SK-N-SH (cell line): ENCODE measurements around the gene CCR3.

ENCODE experiments used
- CTCF ChIP-seq: fragments of 200-600 bp; sonication (generic); IDR thresholded peaks from 2 replicates; pipeline ENCODE4 v1.6.1; 2017; ENCODE audit warnings: antibody characterized with exemption, mild to moderate bottlenecking, moderate library complexity
- EZH2phosphoT487 ChIP-seq: fragments of 200-600 bp; sonication (generic); IDR thresholded peaks from 2 replicates; pipeline ENCODE4 v1.6.1; 2017; ENCODE audit warnings: low read depth, mixed run types, mild to moderate bottlenecking, antibody characterized with exemption, moderate library complexity, borderline replicate concordance
- GABPA ChIP-seq: IDR thresholded peaks from 2 replicates; pipeline ENCODE4 v1.4.0; 2012; ENCODE audit warnings: low read depth, mild to moderate bottlenecking
- POLR2AphosphoS5 ChIP-seq: IDR thresholded peaks from 2 replicates; pipeline ENCODE4 v1.6.1; 2012; ENCODE audit warnings: low read depth, low read length
- RAD21 ChIP-seq: IDR thresholded peaks from 2 replicates; pipeline ENCODE4 v1.6.1; 2012; ENCODE audit warnings: mild to moderate bottlenecking, low read length
- REST ChIP-seq: IDR thresholded peaks from 2 replicates; pipeline ENCODE4 v1.6.1; 2012; ENCODE audit warnings: mild to moderate bottlenecking, low read depth, low read length, moderate library complexity
- SIN3A ChIP-seq: IDR thresholded peaks from 2 replicates; pipeline ENCODE4 v1.6.1; 2012; ENCODE audit warnings: low read depth, mild to moderate bottlenecking, low read length, moderate library complexity, borderline replicate concordance
- TAF1 ChIP-seq: IDR thresholded peaks from 2 replicates; pipeline ENCODE4 v1.6.1; 2012; ENCODE audit warnings: low read depth, mild to moderate bottlenecking, low read length, moderate library complexity, borderline replicate concordance
- TEAD4 ChIP-seq: IDR thresholded peaks from 2 replicates; pipeline ENCODE4 v1.4.0; 2012; ENCODE audit warnings: mild to moderate bottlenecking, borderline replicate concordance; ENCODE audit not compliant: insufficient read depth
- USF1 ChIP-seq: IDR thresholded peaks from 2 replicates; pipeline ENCODE4 v1.4.0; 2012; ENCODE audit warnings: low read depth, borderline replicate concordance
- YY1 ChIP-seq: IDR thresholded peaks from 2 replicates; pipeline ENCODE4 v1.4.0; 2012; ENCODE audit warnings: low read depth, mild to moderate bottlenecking
- TF ChIP-seq, protein P1 (sequence below): IDR thresholded peaks from 2 replicates; pipeline ENCODE4 v1.4.0; 2012; ENCODE audit warnings: low read depth
- TF ChIP-seq, protein P2 (sequence below): fragments of 150-350 bp; IDR thresholded peaks from 2 replicates; pipeline ENCODE4 v1.6.1; 2017; ENCODE audit warnings: antibody characterized with exemption, low read length, low read depth, borderline replicate concordance
- TF ChIP-seq, protein P3 (sequence below): IDR thresholded peaks from 2 replicates; pipeline ENCODE4 v1.4.0; 2012; ENCODE audit warnings: low read depth, borderline replicate concordance

- TF ChIP-seq YY1 (no peak), EZH2phosphoT487 (no peak), RAD21 (no peak), REST (no peak), CTCF (no peak), SIN3A (no peak), POLR2AphosphoS5 (no peak), USF1 (no peak), TAF1 (no peak), TEAD4 (no peak), GABPA (no peak)
- TF ChIP-seq, protein P1, sequence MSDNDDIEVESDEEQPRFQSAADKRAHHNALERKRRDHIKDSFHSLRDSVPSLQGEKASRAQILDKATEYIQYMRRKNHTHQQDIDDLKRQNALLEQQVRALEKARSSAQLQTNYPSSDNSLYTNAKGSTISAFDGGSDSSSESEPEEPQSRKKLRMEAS = no peak
- TF ChIP-seq, protein P2, sequence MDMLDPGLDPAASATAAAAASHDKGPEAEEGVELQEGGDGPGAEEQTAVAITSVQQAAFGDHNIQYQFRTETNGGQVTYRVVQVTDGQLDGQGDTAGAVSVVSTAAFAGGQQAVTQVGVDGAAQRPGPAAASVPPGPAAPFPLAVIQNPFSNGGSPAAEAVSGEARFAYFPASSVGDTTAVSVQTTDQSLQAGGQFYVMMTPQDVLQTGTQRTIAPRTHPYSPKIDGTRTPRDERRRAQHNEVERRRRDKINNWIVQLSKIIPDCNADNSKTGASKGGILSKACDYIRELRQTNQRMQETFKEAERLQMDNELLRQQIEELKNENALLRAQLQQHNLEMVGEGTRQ = no peak
- TF ChIP-seq, protein P3, sequence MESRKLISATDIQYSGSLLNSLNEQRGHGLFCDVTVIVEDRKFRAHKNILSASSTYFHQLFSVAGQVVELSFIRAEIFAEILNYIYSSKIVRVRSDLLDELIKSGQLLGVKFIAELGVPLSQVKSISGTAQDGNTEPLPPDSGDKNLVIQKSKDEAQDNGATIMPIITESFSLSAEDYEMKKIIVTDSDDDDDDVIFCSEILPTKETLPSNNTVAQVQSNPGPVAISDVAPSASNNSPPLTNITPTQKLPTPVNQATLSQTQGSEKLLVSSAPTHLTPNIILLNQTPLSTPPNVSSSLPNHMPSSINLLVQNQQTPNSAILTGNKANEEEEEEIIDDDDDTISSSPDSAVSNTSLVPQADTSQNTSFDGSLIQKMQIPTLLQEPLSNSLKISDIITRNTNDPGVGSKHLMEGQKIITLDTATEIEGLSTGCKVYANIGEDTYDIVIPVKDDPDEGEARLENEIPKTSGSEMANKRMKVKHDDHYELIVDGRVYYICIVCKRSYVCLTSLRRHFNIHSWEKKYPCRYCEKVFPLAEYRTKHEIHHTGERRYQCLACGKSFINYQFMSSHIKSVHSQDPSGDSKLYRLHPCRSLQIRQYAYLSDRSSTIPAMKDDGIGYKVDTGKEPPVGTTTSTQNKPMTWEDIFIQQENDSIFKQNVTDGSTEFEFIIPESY = no peak
These were observed 29.0 kb downstream of the CCR3 start for GRCh38 chr3:46271209-46271745.
